ENCODE data around the gene VEGFA.

- TF ChIP-seq, protein P1, sequence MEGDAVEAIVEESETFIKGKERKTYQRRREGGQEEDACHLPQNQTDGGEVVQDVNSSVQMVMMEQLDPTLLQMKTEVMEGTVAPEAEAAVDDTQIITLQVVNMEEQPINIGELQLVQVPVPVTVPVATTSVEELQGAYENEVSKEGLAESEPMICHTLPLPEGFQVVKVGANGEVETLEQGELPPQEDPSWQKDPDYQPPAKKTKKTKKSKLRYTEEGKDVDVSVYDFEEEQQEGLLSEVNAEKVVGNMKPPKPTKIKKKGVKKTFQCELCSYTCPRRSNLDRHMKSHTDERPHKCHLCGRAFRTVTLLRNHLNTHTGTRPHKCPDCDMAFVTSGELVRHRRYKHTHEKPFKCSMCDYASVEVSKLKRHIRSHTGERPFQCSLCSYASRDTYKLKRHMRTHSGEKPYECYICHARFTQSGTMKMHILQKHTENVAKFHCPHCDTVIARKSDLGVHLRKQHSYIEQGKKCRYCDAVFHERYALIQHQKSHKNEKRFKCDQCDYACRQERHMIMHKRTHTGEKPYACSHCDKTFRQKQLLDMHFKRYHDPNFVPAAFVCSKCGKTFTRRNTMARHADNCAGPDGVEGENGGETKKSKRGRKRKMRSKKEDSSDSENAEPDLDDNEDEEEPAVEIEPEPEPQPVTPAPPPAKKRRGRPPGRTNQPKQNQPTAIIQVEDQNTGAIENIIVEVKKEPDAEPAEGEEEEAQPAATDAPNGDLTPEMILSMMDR (IDR thresholded peaks at IDR 0.05): no peak
- no peak for TF ChIP-seq POLR2A (IDR thresholded peaks at IDR 0.05)
Observed at GRCh38 chr6:43780941-43781928, 11.2 kb downstream of the VEGFA start.

Data from lower leg skin (tissue), 3 donors.